Activated CD4-positive, alpha-beta memory T cell treated with anti-CD3 and anti-CD28 coated beads, Interleukin-2, amount 10 ng/mL, durations not matched to agents 7 days and 5 days (primary cell): ENCODE results near the gene GGTLC3. TPM values are rescaled to one million over a fixed set of nuclear protein-coding genes. Genes with fewer than 3 reads are reported as not detected.
"Not testable (repeated sequence)": the region's sequence is repeated elsewhere in the genome, so short reads cannot be mapped to it uniquely, and the experiment has no call there.

Experiments
- CTCF ChIA-PET: fragments of 350-600 bp; sonication (Branson Sonifier 250); formaldehyde crosslinking; loops from one replicate; lab custom pipeline; 2021; ENCODE audit warnings: antibody characterized with exemption, inconsistent platforms; lab: Charles Lee
- POLR2A ChIA-PET: fragments of 350-600 bp; sonication (Branson Sonifier 250); formaldehyde crosslinking; loops from one replicate; lab custom pipeline; 2021; ENCODE audit warnings: antibody characterized with exemption; lab: Charles Lee
- DNase-seq: peaks from one replicate; pipeline ENCODE4 v3.0.0-alpha.2; 2020
- H3K27ac Mint-ChIP-seq: one replicate; pipeline ENCODE4 v1.8.0; 2021; ENCODE audit warnings: mild to moderate bottlenecking, mixed read lengths
- H3K27me3 Mint-ChIP-seq: one replicate; pipeline ENCODE4 v1.8.0; 2021; ENCODE audit warnings: mixed read lengths
- H3K36me3 Mint-ChIP-seq: one replicate; pipeline ENCODE4 v1.8.0; 2021; ENCODE audit warnings: low read depth, mixed read lengths
- H3K4me1 Mint-ChIP-seq: one replicate; pipeline ENCODE4 v1.8.0; 2021; ENCODE audit warnings: mixed read lengths
- H3K4me3 Mint-ChIP-seq: one replicate; pipeline ENCODE4 v1.8.0; 2021; ENCODE audit warnings: mild to moderate bottlenecking, mixed read lengths
- H3K9me3 Mint-ChIP-seq: one replicate; pipeline ENCODE4 v1.8.0; 2021; ENCODE audit warnings: mixed read lengths
- total RNA-seq, 2 experiments: library from RNA; stranded (reverse); gene quantifications; one replicate each; pipeline ENCODE4 v1.2.3, GENCODE V29; 2021

Gene GGTLC3
- total RNA-seq, 2 experiments from 2014 or later = not detected

GRCh38 chr22:18533633-18534032, 15.7 kb upstream of the GGTLC3 start:
- POLR2A ChIA-PET, H3K27ac Mint-ChIP-seq: not testable (repeated sequence)

DNA sequence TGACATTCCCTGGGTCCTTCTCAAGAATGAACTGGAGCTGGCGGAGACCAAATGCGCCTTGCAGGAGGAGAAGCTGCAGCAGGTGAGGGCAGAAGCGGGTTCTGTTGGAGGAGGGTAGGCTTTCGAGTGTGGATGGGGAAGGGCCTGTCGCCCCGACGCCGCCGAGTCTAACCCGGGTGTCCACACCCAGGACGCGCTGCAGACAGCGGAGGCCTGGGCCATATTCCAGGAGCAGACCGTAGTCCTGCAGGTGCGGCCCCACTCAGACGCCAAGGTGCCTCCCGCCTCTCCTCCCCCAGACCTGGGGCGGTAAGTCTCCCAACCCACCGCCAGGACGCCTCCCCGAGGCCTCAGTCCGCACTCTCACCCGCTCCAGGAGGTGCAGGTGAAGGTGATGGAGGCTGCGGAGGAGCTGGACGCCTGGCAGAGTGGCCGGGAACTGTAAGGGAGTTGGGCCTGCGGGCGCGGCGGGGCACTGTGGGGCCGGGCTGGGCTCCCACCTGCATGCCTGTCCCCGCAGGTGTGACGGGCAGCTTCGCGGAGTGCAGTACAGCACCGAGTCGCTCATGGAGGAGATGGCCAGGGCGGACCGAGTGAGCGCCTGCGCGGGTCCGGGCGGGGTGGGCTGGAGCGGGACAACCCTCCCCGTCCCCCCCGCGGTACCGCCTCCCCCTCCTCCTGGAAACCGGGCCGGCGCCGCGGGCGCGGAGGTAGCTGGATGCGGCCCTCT, 11.6 kb upstream of the GGTLC3 start:
- DNase-seq, H3K9me3 Mint-ChIP-seq, H3K27me3 Mint-ChIP-seq, H3K27ac Mint-ChIP-seq, H3K4me1 Mint-ChIP-seq, H3K4me3 Mint-ChIP-seq, CTCF ChIA-PET, H3K36me3 Mint-ChIP-seq, POLR2A ChIA-PET: not testable (repeated sequence)

More at GRCh38 chr22:18533633-18534032, 15.7 kb upstream of the GGTLC3 start:
- H3K4me3 Mint-ChIP-seq, H3K9me3 Mint-ChIP-seq, DNase-seq, CTCF ChIA-PET, H3K4me1 Mint-ChIP-seq, H3K27me3 Mint-ChIP-seq, H3K36me3 Mint-ChIP-seq: not testable (repeated sequence)

- H3K27me3 Mint-ChIP-seq, H3K27ac Mint-ChIP-seq, H3K36me3 Mint-ChIP-seq, CTCF ChIA-PET, H3K4me3 Mint-ChIP-seq, POLR2A ChIA-PET, H3K9me3 Mint-ChIP-seq, H3K4me1 Mint-ChIP-seq: not testable (repeated sequence)
- peak; percentile 85 for DNase-seq
Measured at GRCh38 chr22:18528597-18529415, 10.8 kb upstream of the GGTLC3 start.

- POLR2A ChIA-PET, H3K27ac Mint-ChIP-seq, H3K36me3 Mint-ChIP-seq, H3K4me3 Mint-ChIP-seq, H3K4me1 Mint-ChIP-seq, H3K27me3 Mint-ChIP-seq, CTCF ChIA-PET, DNase-seq, H3K9me3 Mint-ChIP-seq: not testable (repeated sequence)
Measured at GRCh38 chr22:18527752-18528596, 10.0 kb upstream of the GGTLC3 start, which contains the start of gene TMEM191B. Gene TMEM191B (plus strand): TSS chr22:18527802. CDS start chr22:18527981, 179 bp downstream.

- H3K27ac Mint-ChIP-seq, H3K9me3 Mint-ChIP-seq, CTCF ChIA-PET, H3K4me1 Mint-ChIP-seq, DNase-seq, H3K4me3 Mint-ChIP-seq, H3K36me3 Mint-ChIP-seq, POLR2A ChIA-PET, H3K27me3 Mint-ChIP-seq: not testable (repeated sequence)
Measured at GRCh38 chr22:18523328-18523727, 5.4 kb upstream of the GGTLC3 start.

DNA sequence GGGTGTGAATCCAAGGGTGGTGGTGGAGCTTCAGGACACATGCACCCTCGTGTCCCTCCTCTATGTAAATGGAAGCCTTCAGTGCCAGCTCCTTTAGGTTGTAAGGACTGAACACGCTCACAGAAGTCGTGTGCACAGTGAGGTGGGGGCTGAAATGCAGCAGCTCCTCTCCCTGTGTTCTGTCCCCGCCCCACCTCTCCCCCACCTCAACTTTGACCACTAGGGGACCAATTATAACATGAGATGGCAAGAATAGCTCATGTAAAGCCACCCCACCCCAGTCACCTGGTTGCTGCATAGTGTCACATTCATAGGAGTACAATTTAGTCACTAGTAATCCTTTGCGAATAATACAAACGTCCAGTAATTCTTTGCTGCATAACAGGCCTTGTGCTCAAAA, 4.8 kb upstream of the GGTLC3 start:
- H3K27me3 Mint-ChIP-seq, H3K4me3 Mint-ChIP-seq, DNase-seq, CTCF ChIA-PET, H3K27ac Mint-ChIP-seq, H3K4me1 Mint-ChIP-seq, H3K9me3 Mint-ChIP-seq, POLR2A ChIA-PET, H3K36me3 Mint-ChIP-seq: not testable (repeated sequence)

DNA sequence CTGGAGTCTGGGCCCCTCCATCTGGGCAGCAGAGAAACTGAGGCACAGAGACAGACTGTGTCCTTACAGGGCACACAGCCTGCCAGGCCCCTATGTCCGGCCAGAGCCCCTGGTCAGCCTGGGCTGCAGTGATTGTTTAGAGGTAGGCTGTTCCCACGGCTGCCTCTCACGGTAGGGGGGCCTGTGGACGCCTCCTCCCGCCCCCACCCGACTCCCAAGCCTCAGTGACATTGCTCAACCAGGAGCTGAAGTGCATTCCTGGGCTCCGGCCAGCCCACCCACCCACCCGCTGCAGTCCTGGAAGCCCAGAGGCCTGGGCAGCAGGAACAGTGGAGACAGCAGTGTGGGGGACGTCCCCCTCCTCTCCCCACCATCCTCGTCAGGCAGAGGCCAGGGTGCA, 4.5 kb downstream of the GGTLC3 start:
- H3K9me3 Mint-ChIP-seq, H3K27ac Mint-ChIP-seq, CTCF ChIA-PET, H3K36me3 Mint-ChIP-seq, H3K4me1 Mint-ChIP-seq, DNase-seq, POLR2A ChIA-PET, H3K27me3 Mint-ChIP-seq, H3K4me3 Mint-ChIP-seq: not testable (repeated sequence)

- CTCF ChIA-PET, H3K27ac Mint-ChIP-seq, H3K36me3 Mint-ChIP-seq, H3K4me3 Mint-ChIP-seq, DNase-seq, H3K9me3 Mint-ChIP-seq, H3K4me1 Mint-ChIP-seq, H3K27me3 Mint-ChIP-seq, POLR2A ChIA-PET: not testable (repeated sequence)
Measured at GRCh38 chr22:18512378-18512777, 5.6 kb downstream of the GGTLC3 start.

- CTCF ChIA-PET, H3K27me3 Mint-ChIP-seq, POLR2A ChIA-PET, H3K27ac Mint-ChIP-seq, H3K4me3 Mint-ChIP-seq, H3K36me3 Mint-ChIP-seq, DNase-seq, H3K4me1 Mint-ChIP-seq, H3K9me3 Mint-ChIP-seq: not testable (repeated sequence)
Measured at GRCh38 chr22:18511327-18511726, 6.6 kb downstream of the GGTLC3 start.

DNA sequence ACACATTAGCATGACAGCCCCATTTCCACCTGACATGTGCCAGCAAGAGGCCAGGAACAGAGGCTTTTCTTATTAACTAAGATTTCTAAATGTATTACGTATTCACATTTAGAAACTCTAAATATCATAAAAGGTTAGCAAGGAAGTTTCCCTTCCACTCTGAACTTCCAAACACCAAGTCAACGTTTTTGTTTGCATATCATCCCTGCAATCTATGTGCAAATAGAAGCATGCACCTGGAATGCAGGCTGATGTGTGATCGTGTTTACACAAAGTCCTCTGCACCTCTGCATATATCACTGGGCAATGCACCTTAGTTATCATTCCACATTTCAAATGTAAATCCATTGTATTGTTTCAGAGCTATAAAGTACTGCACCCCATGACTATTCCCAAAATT, 21.7 kb downstream of the GGTLC3 start:
- H3K9me3 Mint-ChIP-seq, H3K27me3 Mint-ChIP-seq, CTCF ChIA-PET, H3K4me1 Mint-ChIP-seq, H3K27ac Mint-ChIP-seq, POLR2A ChIA-PET, H3K36me3 Mint-ChIP-seq, H3K4me3 Mint-ChIP-seq, DNase-seq: not testable (repeated sequence)

Other genes starting within 250 kb of the GGTLC3 start
- 1 to 10 TPM; 1.1 to 1.3 TPM for gene TMEM191B, start 9.6 kb upstream of the GGTLC3 start, total RNA-seq
- 1 to 10 TPM; 1.2 to 1.3 TPM for gene RIMBP3, start 93.8 kb upstream of the GGTLC3 start, total RNA-seq